Keratinocyte (primary cell): Measurements from ENCODE around the gene CBL. TPM values are rescaled to one million over a fixed set of nuclear protein-coding genes. Genes with fewer than 3 reads are reported as not detected.
"Not testable (repeated sequence)": the region's sequence is repeated elsewhere in the genome, so short reads cannot be mapped to it uniquely, and the experiment has no call there.

Experiments used
- DNase-seq: peaks from one replicate; pipeline ENCODE4 v3.0.0-alpha.2; 2011; ENCODE audit warnings: low read depth, missing footprints, low spot score
- FAIRE-seq: peaks from 2 replicates; lab custom pipeline; 2011; peaks lifted over from hg19 to GRCh38; lab: Jason Lieb, UNC
- H2AFZ ChIP-seq: 2 replicates; pipeline ENCODE4 v1.6.0; 2012; ENCODE audit warnings: low read length, control low read depth, inconsistent platforms; ENCODE audit not compliant: control insufficient read depth
- H3K27ac ChIP-seq: 2 replicates; pipeline ENCODE4 v1.5.1; 2011; ENCODE audit warnings: low read length; ENCODE audit not compliant: control insufficient read depth, insufficient read depth
- H3K27me3 ChIP-seq: 3 replicates; pipeline ENCODE4 v1.6.0; 2011; ENCODE audit warnings: low read length; ENCODE audit not compliant: control insufficient read depth, insufficient read depth; ENCODE audit errors: extremely low read depth
- H3K36me3 ChIP-seq, 2 experiments: 2 replicates in 1 of 2; 3 replicates in 1 of 2; pipeline ENCODE4 v1.5.1; 2011; ENCODE audit warnings: low read length in 2 of 2, mild to moderate bottlenecking in 1 of 2; ENCODE audit not compliant: control insufficient read depth in 2 of 2, insufficient read depth in 2 of 2; ENCODE audit errors: extremely low read depth in 1 of 2
- H3K4me1 ChIP-seq: 3 replicates; pipeline ENCODE4 v1.5.1; 2011; ENCODE audit warnings: low read length; ENCODE audit not compliant: control insufficient read depth, insufficient read depth; ENCODE audit errors: extremely low read depth
- H3K4me2 ChIP-seq: 3 replicates; pipeline ENCODE4 v1.6.0; 2011; ENCODE audit warnings: low read depth, low read length; ENCODE audit not compliant: control insufficient read depth, insufficient read depth; ENCODE audit errors: extremely low read depth
- H3K4me3 ChIP-seq, 3 experiments: fragments of 200-600 bp in 1 of 3; sonication (generic) in 1 of 3; 2 replicates in 2 of 3; 3 replicates in 1 of 3; pipeline ENCODE4 v1.5.1; 2011 to 2016; ENCODE audit warnings: low read length in 3 of 3, mild to moderate bottlenecking in 3 of 3, control low read depth in 2 of 3, inconsistent platforms in 1 of 3, low read depth in 1 of 3, mixed read lengths in 1 of 3, mixed run types in 1 of 3, moderate library complexity in 1 of 3; ENCODE audit not compliant: control insufficient read depth in 2 of 3, insufficient read depth in 2 of 3; ENCODE audit errors: extremely low read depth in 1 of 3
- H3K79me2 ChIP-seq: 2 replicates; pipeline ENCODE4 v1.6.0; 2012; ENCODE audit warnings: low read length; ENCODE audit not compliant: control insufficient read depth, insufficient read depth
- H3K9ac ChIP-seq: 3 replicates; pipeline ENCODE4 v1.6.0; 2011; ENCODE audit warnings: low read length; ENCODE audit not compliant: control insufficient read depth, insufficient read depth; ENCODE audit errors: extremely low read depth
- H3K9me1 ChIP-seq: 3 replicates; pipeline ENCODE4 v1.6.0; 2011; ENCODE audit warnings: low read length; ENCODE audit not compliant: control insufficient read depth, insufficient read depth; ENCODE audit errors: extremely low read depth
- H3K9me3 ChIP-seq: 2 replicates; pipeline ENCODE4 v1.5.1; 2012; ENCODE audit warnings: low read depth, low read length; ENCODE audit not compliant: control insufficient read depth
- H4K20me1 ChIP-seq: 3 replicates; pipeline ENCODE4 v1.6.0; 2011; ENCODE audit warnings: low read length; ENCODE audit not compliant: control insufficient read depth, insufficient read depth; ENCODE audit errors: extremely low read depth
- CTCF ChIP-seq, 3 experiments: IDR thresholded peaks in 1 of 3; conservative IDR thresholded peaks in 1 of 3; optimal IDR thresholded peaks in 1 of 3; 2 replicates in 2 of 3; 3 replicates in 1 of 3; pipeline versions ENCODE3 to v1.5.1; 2011; ENCODE audit warnings: low read length in 3 of 3, mild to moderate bottlenecking in 3 of 3, moderate library complexity in 2 of 3, control low read depth in 1 of 3, inconsistent platforms in 1 of 3; ENCODE audit not compliant: insufficient read depth in 2 of 3; ENCODE audit errors: extremely low read depth in 1 of 3
- EZH2 ChIP-seq: IDR thresholded peaks from one replicate; pipeline ENCODE4 v1.6.1; 2012; ENCODE audit warnings: inconsistent platforms, mild to moderate bottlenecking, low read length, moderate library complexity
- dilution Hi-C: fragments of 300-500 bp; cut with MboI; formaldehyde crosslinking; loops from one replicate; pipeline ENCODE4 v1.7.0; 2020; ENCODE audit warnings: low sequenced_read_pairs; ENCODE audit not compliant: extremely low pct_ligation_motif_present
- polyA plus RNA-seq, 5 experiments: library from polyadenylated mRNA; depleted of rRNA in 3 of 5; stranded (reverse) in 3 of 5; stranded (forward) in 1 of 5; unstranded in 1 of 5; fragments of >200 nt; gene quantifications; 1 replicate in 1 of 5; 2 replicates in 3 of 5; 3 replicates in 1 of 5; pipeline versions ENCODE4 v1.2.1 to v1.2.3, GENCODE V29; 2011 to 2012; ENCODE audit warnings: missing spikeins in 2 of 5, low read depth in 1 of 5, low replicate concordance in 1 of 5

CBL gene
- polyA plus RNA-seq, 1 donor (not counting 4 experiments of a cell fraction or from before 2014, with no cell fraction given): 14.1 TPM

- Histone ChIP-seq H3K4me1 (no peaks in the 10 kb centered on the region), H3K4me3 (no peak overlapping the region), H3K9ac (no peak overlapping the region), H3K9me1 (no peaks in the 10 kb centered on the region), H3K27ac (no peak overlapping the region), H4K20me1 (no peaks in the 10 kb centered on the region), H3K79me2 (no peaks in the 10 kb centered on the region), H3K9me3 (no peaks in the 10 kb centered on the region), H3K27me3 (no peaks in the 10 kb centered on the region), H3K4me2 (no peak overlapping the region), H2AFZ (no peak overlapping the region), H3K36me3 (no peaks in the 10 kb centered on the region)
- FAIRE-seq: no peak
- no peak for DNase-seq
- dilution Hi-C loops: no loop called here
- TF ChIP-seq CTCF (optimal IDR thresholded peaks at IDR 0.05 in 1 of 3, IDR thresholded peaks at IDR 0.05 in 1 of 3, conservative IDR thresholded peaks at IDR 0.05 in 1 of 3; ENCODE audit: extremely low read depth in 1 of 3, insufficient read depth in 2 of 3, low read length in 3 of 3) (no peak), EZH2 (no peak)
These were observed 7.2 kb upstream of the CBL start for GRCh38 chr11:119198925-119199324.

GRCh38 chr11:119201236-119201635, 4.9 kb upstream of the CBL start:
- H3K4me3 ChIP-seq, H2AFZ ChIP-seq, DNase-seq, H3K27ac ChIP-seq, H3K79me2 ChIP-seq, FAIRE-seq, H3K9ac ChIP-seq, H3K9me3 ChIP-seq, H3K4me2 ChIP-seq, H3K27me3 ChIP-seq, H3K9me1 ChIP-seq, H3K36me3 ChIP-seq, H3K4me1 ChIP-seq, dilution Hi-C loops, H4K20me1 ChIP-seq: not testable (repeated sequence)

- TF ChIP-seq CTCF (optimal IDR thresholded peaks at IDR 0.05 in 1 of 3, IDR thresholded peaks at IDR 0.05 in 1 of 3, conservative IDR thresholded peaks at IDR 0.05 in 1 of 3; ENCODE audit: extremely low read depth in 1 of 3, insufficient read depth in 2 of 3, low read length in 3 of 3): no peak
- no peak for TF ChIP-seq EZH2
- Histone ChIP-seq H3K79me2 (peaks cover 13% of the 10 kb centered on the region), H3K4me1 (peaks cover 9% of the 10 kb centered on the region), H4K20me1 (no peaks in the 10 kb centered on the region), H2AFZ (no peak overlapping the region), H3K9me3 (no peaks in the 10 kb centered on the region), H3K27me3 (no peaks in the 10 kb centered on the region), H3K27ac (no peak overlapping the region), H3K9me1 (no peaks in the 10 kb centered on the region), H3K36me3 (no peaks in the 10 kb centered on the region), H3K4me3 (no peak overlapping the region), H3K9ac (no peak overlapping the region), H3K4me2 (no peak overlapping the region)
- dilution Hi-C loops: no loop called here
- no peak for FAIRE-seq
- DNase-seq: no peak
These were observed 3.6 kb upstream of the CBL start for GRCh38 chr11:119202554-119202953.
